SJSA1 (cell line): Measurements from ENCODE around the gene ETFB. TPM values are rescaled to one million over a fixed set of nuclear protein-coding genes. Genes with fewer than 3 reads are reported as not detected.

ENCODE experiments used
- total RNA-seq: library from RNA; depleted of rRNA; stranded (reverse); fragments of >200 nt; shearing (Covaris generic); gene quantifications from 2 replicates; pipeline ENCODE4 v1.2.3, GENCODE V29; 2014; rRNA removed

The ETFB gene
- total RNA-seq, 1 experiment from 2014 or later, result 91.4 TPM

Other genes starting within 250 kb of the ETFB start
- not detected in 2 replicates for gene SIGLEC9, start 241.5 kb downstream of the ETFB start, total RNA-seq
- not detected in 2 replicates for gene SIGLEC7, start 224.1 kb downstream of the ETFB start, total RNA-seq
- not detected in 2 replicates for gene CD33, start 141.3 kb downstream of the ETFB start, total RNA-seq
- not detected in 2 replicates for gene SIGLECL1, start 115.3 kb downstream of the ETFB start, total RNA-seq
- not detected in 2 replicates for gene IGLON5, start 54.7 kb downstream of the ETFB start, total RNA-seq
- 0.08 and 0.25 TPM in 2 replicates for gene VSIG10L, start 24.2 kb downstream of the ETFB start, total RNA-seq
- not detected in 2 replicates for gene CLDND2, start 2.6 kb upstream of the ETFB start, total RNA-seq
- not detected in 2 replicates for gene NKG7, start 6.3 kb upstream of the ETFB start, total RNA-seq
- gene LIM2, start 21.6 kb upstream of the ETFB start, total RNA-seq, result not detected in 2 replicates
- not detected in 2 replicates for gene C19orf84, start 24.2 kb upstream of the ETFB start, total RNA-seq
- not detected in 2 replicates for gene SIGLEC10, start 51.3 kb upstream of the ETFB start, total RNA-seq
- not detected in 2 replicates for gene SIGLEC8, start 92.1 kb upstream of the ETFB start, total RNA-seq
- gene CEACAM18, start 112.2 kb upstream of the ETFB start, total RNA-seq, result not detected in 2 replicates
- not detected in 2 replicates for gene SIGLEC12, start 135.4 kb upstream of the ETFB start, total RNA-seq
- not detected in 2 replicates for gene SIGLEC6, start 165.3 kb upstream of the ETFB start, total RNA-seq
- gene ZNF175, start 204.9 kb upstream of the ETFB start, total RNA-seq, result 2.6 and 20.7 TPM in 2 replicates